ENCODE measurements around the gene EME1. TPM values are rescaled to one million over a fixed set of nuclear protein-coding genes. Genes with fewer than 3 reads are reported as not detected.
A peak's percentile ranks its signal among the peaks of the same experiment; 100 is the strongest.

EME1 gene
- total RNA-seq, 2 donors from 2014 or later: 14.1 to 26.8 TPM

- TF ChIP-seq, protein P1, sequence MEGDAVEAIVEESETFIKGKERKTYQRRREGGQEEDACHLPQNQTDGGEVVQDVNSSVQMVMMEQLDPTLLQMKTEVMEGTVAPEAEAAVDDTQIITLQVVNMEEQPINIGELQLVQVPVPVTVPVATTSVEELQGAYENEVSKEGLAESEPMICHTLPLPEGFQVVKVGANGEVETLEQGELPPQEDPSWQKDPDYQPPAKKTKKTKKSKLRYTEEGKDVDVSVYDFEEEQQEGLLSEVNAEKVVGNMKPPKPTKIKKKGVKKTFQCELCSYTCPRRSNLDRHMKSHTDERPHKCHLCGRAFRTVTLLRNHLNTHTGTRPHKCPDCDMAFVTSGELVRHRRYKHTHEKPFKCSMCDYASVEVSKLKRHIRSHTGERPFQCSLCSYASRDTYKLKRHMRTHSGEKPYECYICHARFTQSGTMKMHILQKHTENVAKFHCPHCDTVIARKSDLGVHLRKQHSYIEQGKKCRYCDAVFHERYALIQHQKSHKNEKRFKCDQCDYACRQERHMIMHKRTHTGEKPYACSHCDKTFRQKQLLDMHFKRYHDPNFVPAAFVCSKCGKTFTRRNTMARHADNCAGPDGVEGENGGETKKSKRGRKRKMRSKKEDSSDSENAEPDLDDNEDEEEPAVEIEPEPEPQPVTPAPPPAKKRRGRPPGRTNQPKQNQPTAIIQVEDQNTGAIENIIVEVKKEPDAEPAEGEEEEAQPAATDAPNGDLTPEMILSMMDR (conservative IDR thresholded peaks at IDR 0.05): no peak
- peak overlapping the region; percentile 88 for H3K27ac Mint-ChIP-seq
- no peak overlapping the region for H3K4me3 Mint-ChIP-seq
- peaks cover 29% of the 10 kb centered on the region for H3K36me3 Mint-ChIP-seq (ENCODE audit: low read depth)
- H3K9me3 Mint-ChIP-seq: no peaks in the 10 kb centered on the region
- no peaks in the 10 kb centered on the region for H3K27me3 Mint-ChIP-seq (ENCODE audit: insufficient read depth)
- no peak overlapping the region for H3K9ac ChIP-seq (ENCODE audit: extremely low read depth, low read length, poor library complexity, severe bottlenecking)
- H3K4me1 Mint-ChIP-seq: peaks cover 23% of the 10 kb centered on the region
- no peaks in the 10 kb centered on the region for H3K27me3 ChIP-seq (ENCODE audit: control insufficient read depth, insufficient read depth, low read length, poor library complexity, severe bottlenecking)
- DNase-seq: no peak
- no peaks in the 10 kb centered on the region for H3K9me3 ChIP-seq (ENCODE audit: control insufficient read depth, low read length)
- 62 to 80% methylated on average over 2 to 4 of the region's 4 CpGs for WGBS, 2 experiments (ENCODE audit: insufficient coverage in 1 of 2, insufficient read length in 1 of 2)
- peaks cover 45% of the 10 kb centered on the region for H3K36me3 ChIP-seq (ENCODE audit: control insufficient read depth, insufficient read depth, low read length)
- H3K27ac ChIP-seq (ENCODE audit: low read depth, low read length): peak overlapping the region; percentile 1
- peaks cover 16% of the 10 kb centered on the region for H3K4me1 ChIP-seq (ENCODE audit: control insufficient read depth, insufficient read depth, low read length)
- H3K4me3 ChIP-seq (ENCODE audit: low read length): no peak overlapping the region
Observed at GRCh38 chr17:50364061-50364458, 9.0 kb upstream of the EME1 start.

DNA sequence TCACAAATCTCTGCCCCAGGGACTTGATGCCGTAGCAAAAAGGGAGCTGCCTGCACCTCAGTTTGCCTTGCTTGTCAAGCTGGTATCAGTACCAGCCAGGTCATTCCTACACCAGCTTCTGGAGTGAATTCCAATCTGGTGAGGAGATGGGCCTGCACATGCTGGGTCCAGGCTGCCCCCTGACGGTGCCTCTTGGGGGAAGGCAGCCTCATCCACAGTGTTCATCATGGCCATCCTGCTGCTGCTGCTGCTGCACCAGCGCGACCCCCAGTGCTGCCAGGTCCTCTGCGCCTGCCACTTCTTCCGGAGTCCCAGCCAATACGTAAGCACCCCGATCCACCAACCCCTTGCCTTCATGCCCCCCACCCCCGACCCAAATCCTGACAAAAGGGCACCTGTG, 8.3 kb upstream of the EME1 start:
- no peaks in the 10 kb centered on the region for H3K9me3 ChIP-seq (ENCODE audit: control insufficient read depth, low read length)
- peaks cover 16% of the 10 kb centered on the region for H3K4me1 ChIP-seq (ENCODE audit: control insufficient read depth, insufficient read depth, low read length)
- H3K36me3 ChIP-seq (ENCODE audit: control insufficient read depth, insufficient read depth, low read length): peaks cover 45% of the 10 kb centered on the region
- 72 to 73% methylated on average over 5 to 9 of the region's 9 CpGs for WGBS, 2 experiments (ENCODE audit: insufficient coverage in 1 of 2, insufficient read length in 1 of 2)
- Mint-ChIP-seq H3K9me3 (no peaks in the 10 kb centered on the region), H3K27ac (peak overlapping the region; percentile 92), H3K4me1 (peaks cover 23% of the 10 kb centered on the region), H3K27me3 (ENCODE audit: insufficient read depth) (no peaks in the 10 kb centered on the region), H3K36me3 (ENCODE audit: low read depth) (peaks cover 32% of the 10 kb centered on the region), H3K4me3 (no peak overlapping the region)
- H3K4me3 ChIP-seq (ENCODE audit: low read length): no peak overlapping the region
- no peaks in the 10 kb centered on the region for H3K27me3 ChIP-seq (ENCODE audit: control insufficient read depth, insufficient read depth, low read length, poor library complexity, severe bottlenecking)
- DNase-seq: peak; percentile 84
- H3K27ac ChIP-seq (ENCODE audit: low read depth, low read length): no peak overlapping the region
- H3K9ac ChIP-seq (ENCODE audit: extremely low read depth, low read length, poor library complexity, severe bottlenecking): no peak overlapping the region
- TF ChIP-seq, protein P1 (conservative IDR thresholded peaks at IDR 0.05): peak; percentile 52

DNA sequence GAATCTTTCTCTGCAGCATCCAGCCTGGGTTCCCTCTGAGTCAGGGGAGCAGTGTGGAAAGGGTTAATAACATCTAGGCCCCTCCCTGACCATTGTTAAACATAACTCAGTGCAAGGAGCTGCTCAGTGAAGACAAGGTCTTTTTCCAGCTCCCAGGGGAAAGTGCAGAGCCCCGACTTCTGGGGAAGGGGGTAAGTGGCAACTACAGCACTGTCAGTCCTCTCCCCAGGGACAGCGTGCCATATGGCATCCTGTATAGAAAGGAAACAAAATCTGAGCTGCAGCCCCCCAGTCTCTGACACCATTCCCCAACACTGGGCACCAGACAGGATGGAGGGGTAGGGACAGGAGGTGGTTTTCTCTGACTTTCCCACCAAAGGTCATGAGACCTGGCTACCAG, 7.9 kb upstream of the EME1 start:
- no peaks in the 10 kb centered on the region for H3K27me3 ChIP-seq (ENCODE audit: control insufficient read depth, insufficient read depth, low read length, poor library complexity, severe bottlenecking)
- H3K36me3 ChIP-seq (ENCODE audit: control insufficient read depth, insufficient read depth, low read length): peaks cover 49% of the 10 kb centered on the region
- WGBS, 2 experiments (ENCODE audit: insufficient coverage in 1 of 2, insufficient read length in 1 of 2): 17 to 59% methylated on average over 1 to 2 of the region's 2 CpGs
- peaks cover 23% of the 10 kb centered on the region for H3K4me1 Mint-ChIP-seq
- H3K9me3 Mint-ChIP-seq: no peaks in the 10 kb centered on the region
- no peak overlapping the region for H3K27ac ChIP-seq (ENCODE audit: low read depth, low read length)
- no peak overlapping the region for H3K4me3 Mint-ChIP-seq
- no peaks in the 10 kb centered on the region for H3K9me3 ChIP-seq (ENCODE audit: control insufficient read depth, low read length)
- no peak overlapping the region for H3K4me3 ChIP-seq (ENCODE audit: low read length)
- no peak overlapping the region for H3K9ac ChIP-seq (ENCODE audit: extremely low read depth, low read length, poor library complexity, severe bottlenecking)
- H3K27me3 Mint-ChIP-seq (ENCODE audit: insufficient read depth): no peaks in the 10 kb centered on the region
- H3K27ac Mint-ChIP-seq: peak overlapping the region; percentile 92
- DNase-seq: peak; percentile 56
- TF ChIP-seq, protein P1 (conservative IDR thresholded peaks at IDR 0.05): no peak
- H3K4me1 ChIP-seq (ENCODE audit: control insufficient read depth, insufficient read depth, low read length): peaks cover 16% of the 10 kb centered on the region
- peaks cover 36% of the 10 kb centered on the region for H3K36me3 Mint-ChIP-seq (ENCODE audit: low read depth)
